ENCODE measurements around the gene ERMARD. TPM values are rescaled to one million over a fixed set of nuclear protein-coding genes. Genes with fewer than 3 reads are reported as not detected.
"Not testable (repeated sequence)": the region's sequence is repeated elsewhere in the genome, so short reads cannot be mapped to it uniquely, and the experiment has no call there.

Gene ERMARD
- total RNA-seq, 1 experiment from 2014 or later = 19.6 TPM

DNA sequence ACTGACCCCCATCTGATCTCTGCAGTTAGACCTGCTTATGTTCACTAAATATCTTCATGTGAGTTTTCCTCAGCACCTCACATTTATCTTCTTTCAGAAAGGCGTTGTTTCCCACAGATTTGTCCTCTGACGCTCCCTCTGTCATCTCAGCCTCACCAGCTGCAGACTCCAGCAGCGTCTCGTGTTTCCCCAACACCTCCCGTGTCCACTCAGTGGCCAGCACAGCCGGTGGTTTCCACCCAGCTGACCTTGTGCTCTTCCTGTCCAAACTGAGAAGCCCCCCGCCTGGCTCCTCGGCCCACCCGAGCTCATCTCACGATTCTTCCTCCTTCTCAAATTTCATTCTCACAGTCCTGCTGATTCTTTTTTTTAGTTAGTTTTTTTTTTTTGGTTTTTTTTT, 12.5 kb downstream of the ERMARD start:
- H3K27ac ChIP-seq (ENCODE audit: low read depth, low read length, poor library complexity, severe bottlenecking) = no peak overlapping the region
- no peak overlapping the region for H3K4me3 ChIP-seq (ENCODE audit: low read depth, low read length, poor library complexity, severe bottlenecking)
- TF ChIP-seq, protein P1, sequence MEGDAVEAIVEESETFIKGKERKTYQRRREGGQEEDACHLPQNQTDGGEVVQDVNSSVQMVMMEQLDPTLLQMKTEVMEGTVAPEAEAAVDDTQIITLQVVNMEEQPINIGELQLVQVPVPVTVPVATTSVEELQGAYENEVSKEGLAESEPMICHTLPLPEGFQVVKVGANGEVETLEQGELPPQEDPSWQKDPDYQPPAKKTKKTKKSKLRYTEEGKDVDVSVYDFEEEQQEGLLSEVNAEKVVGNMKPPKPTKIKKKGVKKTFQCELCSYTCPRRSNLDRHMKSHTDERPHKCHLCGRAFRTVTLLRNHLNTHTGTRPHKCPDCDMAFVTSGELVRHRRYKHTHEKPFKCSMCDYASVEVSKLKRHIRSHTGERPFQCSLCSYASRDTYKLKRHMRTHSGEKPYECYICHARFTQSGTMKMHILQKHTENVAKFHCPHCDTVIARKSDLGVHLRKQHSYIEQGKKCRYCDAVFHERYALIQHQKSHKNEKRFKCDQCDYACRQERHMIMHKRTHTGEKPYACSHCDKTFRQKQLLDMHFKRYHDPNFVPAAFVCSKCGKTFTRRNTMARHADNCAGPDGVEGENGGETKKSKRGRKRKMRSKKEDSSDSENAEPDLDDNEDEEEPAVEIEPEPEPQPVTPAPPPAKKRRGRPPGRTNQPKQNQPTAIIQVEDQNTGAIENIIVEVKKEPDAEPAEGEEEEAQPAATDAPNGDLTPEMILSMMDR (conservative IDR thresholded peaks at IDR 0.05; ENCODE audit: low read depth, low read length) = no peak
- no peak for TF ChIP-seq EZH2 (IDR thresholded peaks at IDR 0.05; ENCODE audit: borderline replicate concordance, low read depth, low read length, poor library complexity, severe bottlenecking)
- BruUV-seq (replicated peaks) = no TSS peak
- intact Hi-C loops (cut with micrococcal nuclease; ENCODE audit: unreplicated experiment) = no loop called here
- ChIA-PET POLR2A (ENCODE audit: low non-redundant PET) (no interaction called here), CTCF (no interaction called here)
- H3K36me3 ChIP-seq (ENCODE audit: insufficient read depth, low read length, poor library complexity, severe bottlenecking) = no peaks in the 10 kb centered on the region
- no peaks in the 10 kb centered on the region for H3K4me1 ChIP-seq (ENCODE audit: insufficient read depth, low read length, poor library complexity, severe bottlenecking)
- H3K27me3 ChIP-seq (replicated peaks; ENCODE audit: insufficient read depth, low read depth, low read length, poor library complexity) = no peaks in the 10 kb centered on the region
- H3K9me3 ChIP-seq (ENCODE audit: low read depth, low read length, poor library complexity, severe bottlenecking) = no peaks in the 10 kb centered on the region
- no peak for DNase-seq (ENCODE audit: low spot score)

DNA sequence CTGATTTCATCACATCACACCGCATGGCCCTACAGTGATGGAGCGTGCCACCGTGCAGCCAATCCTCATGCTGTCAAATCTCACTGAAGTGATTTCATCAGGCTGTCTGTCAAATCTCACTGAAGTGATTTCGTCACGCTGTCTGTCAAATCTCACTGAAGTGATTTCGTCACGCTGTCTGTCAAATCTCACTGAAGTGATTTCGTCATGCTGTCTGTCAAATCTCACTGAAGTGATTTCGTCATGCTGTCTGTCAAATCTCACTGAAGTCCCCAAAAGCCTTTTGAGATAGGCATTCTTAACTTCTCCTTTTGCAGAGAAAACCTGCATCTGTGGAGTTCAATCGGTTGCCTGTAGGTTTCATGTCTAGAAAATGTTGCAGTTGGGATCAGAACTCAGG, 14.4 kb downstream of the ERMARD start:
- intact Hi-C loops (cut with micrococcal nuclease; ENCODE audit: unreplicated experiment); H3K27me3 ChIP-seq (replicated peaks; ENCODE audit: insufficient read depth, low read depth, low read length, poor library complexity); CTCF ChIA-PET; H3K4me1 ChIP-seq (ENCODE audit: insufficient read depth, low read length, poor library complexity, severe bottlenecking); H3K9me3 ChIP-seq (ENCODE audit: low read depth, low read length, poor library complexity, severe bottlenecking); BruUV-seq (replicated peaks); H3K27ac ChIP-seq (ENCODE audit: low read depth, low read length, poor library complexity, severe bottlenecking); H3K36me3 ChIP-seq (ENCODE audit: insufficient read depth, low read length, poor library complexity, severe bottlenecking); DNase-seq (ENCODE audit: low spot score); H3K4me3 ChIP-seq (ENCODE audit: low read depth, low read length, poor library complexity, severe bottlenecking); POLR2A ChIA-PET (ENCODE audit: low non-redundant PET): not testable (repeated sequence)

DNA sequence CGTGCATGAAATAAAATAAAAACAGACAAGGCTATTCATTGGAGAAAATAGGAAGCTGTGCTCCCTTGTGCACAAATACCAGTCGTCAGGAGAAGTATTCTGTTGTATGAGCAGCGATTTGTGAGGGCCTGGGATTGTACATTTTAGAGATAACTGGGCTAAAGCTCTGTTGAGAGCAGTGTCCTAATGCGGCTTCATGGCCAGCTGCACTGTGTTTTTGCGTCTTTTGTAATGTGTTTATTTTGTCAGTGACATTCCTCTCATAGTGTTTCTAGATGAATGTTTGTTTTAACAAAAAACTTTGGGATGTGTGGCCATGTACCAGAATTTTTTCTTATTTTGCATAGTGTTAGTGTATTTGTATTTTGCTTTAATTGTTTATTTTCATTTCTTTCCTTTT, 14.8 kb downstream of the ERMARD start:
- Histone ChIP-seq H3K27ac (ENCODE audit: low read depth, low read length, poor library complexity, severe bottlenecking) (no peak overlapping the region), H3K36me3 (ENCODE audit: insufficient read depth, low read length, poor library complexity, severe bottlenecking) (peaks cover 3% of the 10 kb centered on the region), H3K9me3 (ENCODE audit: low read depth, low read length, poor library complexity, severe bottlenecking) (no peaks in the 10 kb centered on the region), H3K4me3 (ENCODE audit: low read depth, low read length, poor library complexity, severe bottlenecking) (no peak overlapping the region), H3K27me3 (replicated peaks; ENCODE audit: insufficient read depth, low read depth, low read length, poor library complexity) (no peaks in the 10 kb centered on the region), H3K4me1 (ENCODE audit: insufficient read depth, low read length, poor library complexity, severe bottlenecking) (no peaks in the 10 kb centered on the region)
- POLR2A ChIA-PET (ENCODE audit: low non-redundant PET) = no interaction called here
- CTCF ChIA-PET = no interaction called here
- BruUV-seq (replicated peaks) = no TSS peak
- no peak for DNase-seq (ENCODE audit: low spot score)
- intact Hi-C loops (cut with micrococcal nuclease; ENCODE audit: unreplicated experiment) = no loop called here
- no peak for TF ChIP-seq EZH2 (IDR thresholded peaks at IDR 0.05; ENCODE audit: borderline replicate concordance, low read depth, low read length, poor library complexity, severe bottlenecking)
- TF ChIP-seq, protein P1 (conservative IDR thresholded peaks at IDR 0.05; ENCODE audit: low read depth, low read length) = no peak

DNA sequence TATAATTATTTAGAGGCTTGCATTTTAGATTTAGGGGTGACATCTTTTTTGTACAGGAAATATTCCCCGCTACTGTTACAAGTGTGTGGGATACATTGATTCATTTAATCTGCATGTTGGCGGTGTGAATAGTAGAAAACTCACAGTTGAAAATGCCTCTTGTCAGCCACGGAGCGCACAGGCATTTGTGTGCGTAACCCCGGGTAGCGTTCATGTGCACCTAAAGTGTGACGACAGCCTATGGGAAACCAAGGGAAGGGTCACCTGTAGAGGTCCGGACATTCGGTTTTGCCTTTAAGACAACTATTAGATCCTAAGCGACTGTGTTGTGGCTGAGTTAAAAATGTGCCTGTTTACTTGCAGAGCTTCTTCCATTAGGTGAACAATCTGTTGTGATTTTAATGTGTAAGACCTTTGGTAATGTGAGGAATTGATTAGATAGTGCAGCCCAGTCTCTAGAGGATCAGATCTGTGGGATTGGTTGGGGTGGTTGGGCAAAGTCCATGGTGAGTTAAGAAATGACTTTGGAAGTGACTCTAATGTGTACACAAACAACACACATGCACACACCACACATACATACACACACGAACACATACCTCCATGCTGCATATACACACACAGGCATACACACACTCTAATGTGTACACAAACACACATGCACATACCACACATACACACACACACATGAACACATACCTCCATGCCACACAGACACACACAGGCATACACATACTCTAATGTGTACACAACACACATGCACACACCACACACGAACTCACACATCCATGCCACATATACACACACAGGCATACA, 15.7 kb downstream of the ERMARD start:
- ChIA-PET CTCF (no interaction called here), POLR2A (ENCODE audit: low non-redundant PET) (no interaction called here)
- intact Hi-C loops (cut with micrococcal nuclease; ENCODE audit: unreplicated experiment) = no loop called here
- Histone ChIP-seq H3K27ac (ENCODE audit: low read depth, low read length, poor library complexity, severe bottlenecking) (no peak overlapping the region), H3K4me1 (ENCODE audit: insufficient read depth, low read length, poor library complexity, severe bottlenecking) (no peaks in the 10 kb centered on the region), H3K4me3 (ENCODE audit: low read depth, low read length, poor library complexity, severe bottlenecking) (no peak overlapping the region), H3K9me3 (ENCODE audit: low read depth, low read length, poor library complexity, severe bottlenecking) (no peaks in the 10 kb centered on the region), H3K27me3 (replicated peaks; ENCODE audit: insufficient read depth, low read depth, low read length, poor library complexity) (no peaks in the 10 kb centered on the region), H3K36me3 (ENCODE audit: insufficient read depth, low read length, poor library complexity, severe bottlenecking) (peaks cover 3% of the 10 kb centered on the region)
- DNase-seq (ENCODE audit: low spot score) = no peak
- no TSS peak for BruUV-seq (replicated peaks)
- TF ChIP-seq EZH2 (IDR thresholded peaks at IDR 0.05; ENCODE audit: borderline replicate concordance, low read depth, low read length, poor library complexity, severe bottlenecking) = no peak
- TF ChIP-seq, protein P1 (conservative IDR thresholded peaks at IDR 0.05; ENCODE audit: low read depth, low read length) = no peak
